IPS-18c (cell line): ENCODE measurements around the gene COLEC11.
"Not testable (repeated sequence)": the region's sequence is repeated elsewhere in the genome, so short reads cannot be mapped to it uniquely, and the experiment has no call there.

ENCODE experiments used
- H3K4me3 ChIP-seq: 2 replicates; pipeline ENCODE4 v1.7.0; 2013; ENCODE audit warnings: low read depth, mild to moderate bottlenecking, low read length, moderate library complexity; ENCODE audit not compliant: insufficient read depth
- H3K9me3 ChIP-seq: one replicate; pipeline ENCODE4 v1.6.1; 2013; ENCODE audit warnings: mild to moderate bottlenecking, low read length, moderate library complexity; ENCODE audit not compliant: control insufficient read depth, insufficient read depth

Gene COLEC11

GRCh38 chr2:3594493-3595281, at the start of gene COLEC11:
Gene COLEC11, plus strand, starts transcription at chr2:3595112. Its CDS starts 9,229 bp downstream, at chr2:3604341.
- no peak within 1 kb of the TSS for H3K4me3 ChIP-seq
- no peaks in the 10 kb centered on the region for H3K9me3 ChIP-seq

GRCh38 chr2:3545788-3546478, 49.0 kb upstream of the COLEC11 start:
- Histone ChIP-seq H3K4me3 (no peak overlapping the region), H3K9me3 (no peaks in the 10 kb centered on the region)

- H3K9me3 ChIP-seq: no peaks in the 10 kb centered on the region
- no peak overlapping the region for H3K4me3 ChIP-seq
These were observed 47.0 kb upstream of the COLEC11 start for GRCh38 chr2:3547915-3548314.

GRCh38 chr2:3553946-3554345, 41.0 kb upstream of the COLEC11 start:
- H3K9me3 ChIP-seq: no peaks in the 10 kb centered on the region

GRCh38 chr2:3557639-3558204, 37.2 kb upstream of the COLEC11 start:
- Histone ChIP-seq H3K4me3 (peak overlapping the region; percentile 93), H3K9me3 (peaks cover 2% of the 10 kb centered on the region)

More at GRCh38 chr2:3553946-3554345, 41.0 kb upstream of the COLEC11 start:
- H3K4me3 ChIP-seq: no peak overlapping the region

- peak within 1 kb of the TSS; percentile 93 for H3K4me3 ChIP-seq
- H3K9me3 ChIP-seq: peaks cover 2% of the 10 kb centered on the region
These were observed 36.5 kb upstream of the COLEC11 start, which contains the start of gene RNASEH1 for GRCh38 chr2:3558205-3559014. Gene RNASEH1, minus strand, starts transcription at chr2:3558333. Its CDS starts 73 bp downstream, at chr2:3558260.

GRCh38 chr2:3563521-3563976, 31.4 kb upstream of the COLEC11 start:
- peaks cover 2% of the 10 kb centered on the region for H3K9me3 ChIP-seq
- H3K4me3 ChIP-seq: no peak overlapping the region

GRCh38 chr2:3565117-3565516, 29.8 kb upstream of the COLEC11 start:
- no peaks in the 10 kb centered on the region for H3K9me3 ChIP-seq
- no peak overlapping the region for H3K4me3 ChIP-seq

- H3K9me3 ChIP-seq: no peaks in the 10 kb centered on the region
- no peak overlapping the region for H3K4me3 ChIP-seq
These were observed 28.1 kb upstream of the COLEC11 start for GRCh38 chr2:3566806-3567205.

- H3K4me3 ChIP-seq, H3K9me3 ChIP-seq: not testable (repeated sequence)
These were observed 25.3 kb upstream of the COLEC11 start for GRCh38 chr2:3569656-3570055.

GRCh38 chr2:3571284-3571683, 23.6 kb upstream of the COLEC11 start:
- H3K4me3 ChIP-seq: no peak overlapping the region
- H3K9me3 ChIP-seq: no peaks in the 10 kb centered on the region

GRCh38 chr2:3572620-3573019, 22.3 kb upstream of the COLEC11 start:
- Histone ChIP-seq H3K4me3 (no peak overlapping the region), H3K9me3 (no peaks in the 10 kb centered on the region)

GRCh38 chr2:3574155-3574554, 20.8 kb upstream of the COLEC11 start:
- no peak overlapping the region for H3K4me3 ChIP-seq
- no peaks in the 10 kb centered on the region for H3K9me3 ChIP-seq

- Histone ChIP-seq H3K4me3 (peak overlapping the region; percentile 91), H3K9me3 (no peaks in the 10 kb centered on the region)
These were observed 19.2 kb upstream of the COLEC11 start for GRCh38 chr2:3575534-3576262.

GRCh38 chr2:3576263-3576630, 18.7 kb upstream of the COLEC11 start:
- peak overlapping the region; percentile 91 for H3K4me3 ChIP-seq
- not testable (repeated sequence) for H3K9me3 ChIP-seq

GRCh38 chr2:3578987-3579386, 15.9 kb upstream of the COLEC11 start:
- Histone ChIP-seq H3K9me3 (no peaks in the 10 kb centered on the region), H3K4me3 (no peak overlapping the region; the same call in 1 of the 2 replicates)

- Histone ChIP-seq H3K4me3 (no peak overlapping the region), H3K9me3 (no peaks in the 10 kb centered on the region)
These were observed 14.5 kb upstream of the COLEC11 start for GRCh38 chr2:3580449-3580848.
